Body of pancreas (tissue), 4 donors: ENCODE results near the gene PKLR.

ENCODE experiments used
- POLR2A ChIP-seq, 3 donors: fragments of 450-650 bp; IDR thresholded peaks; one replicate each; pipeline ENCODE4 v1.6.1; 2016; ENCODE audit warnings: antibody characterized with exemption in 3 of 3, mild to moderate bottlenecking in 2 of 3
- TF ChIP-seq, protein P1 (sequence below), 7 experiments: fragments of 450-650 bp in 4 of 7; fragments of 200-600 bp in 3 of 7; sonication (generic) in 3 of 7; IDR thresholded peaks; one replicate each; pipeline ENCODE4 v1.5.1; 2016 to 2019; ENCODE audit warnings: antibody characterized with exemption in 7 of 7

DNA sequence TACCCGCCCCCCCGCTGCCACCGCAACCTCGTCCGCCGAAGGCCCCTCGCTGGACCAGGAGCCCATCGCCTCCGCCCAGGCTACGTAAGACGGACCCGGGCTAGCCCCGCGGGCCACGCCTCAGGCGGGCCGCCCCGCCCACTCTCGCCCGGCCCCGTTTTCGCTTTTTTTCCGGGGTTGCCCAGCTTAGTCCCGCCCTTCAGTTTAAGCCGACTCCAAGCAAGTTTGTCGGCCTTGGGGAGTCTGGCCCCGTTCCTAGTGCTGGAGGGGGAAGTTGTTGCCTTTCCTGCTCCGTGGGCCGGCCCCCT lies 22.4 kb upstream of the PKLR start:
- peak in 1 of 3 donors; percentile 2 for TF ChIP-seq POLR2A (IDR thresholded peaks at IDR 0.05)
- TF ChIP-seq, protein P1, sequence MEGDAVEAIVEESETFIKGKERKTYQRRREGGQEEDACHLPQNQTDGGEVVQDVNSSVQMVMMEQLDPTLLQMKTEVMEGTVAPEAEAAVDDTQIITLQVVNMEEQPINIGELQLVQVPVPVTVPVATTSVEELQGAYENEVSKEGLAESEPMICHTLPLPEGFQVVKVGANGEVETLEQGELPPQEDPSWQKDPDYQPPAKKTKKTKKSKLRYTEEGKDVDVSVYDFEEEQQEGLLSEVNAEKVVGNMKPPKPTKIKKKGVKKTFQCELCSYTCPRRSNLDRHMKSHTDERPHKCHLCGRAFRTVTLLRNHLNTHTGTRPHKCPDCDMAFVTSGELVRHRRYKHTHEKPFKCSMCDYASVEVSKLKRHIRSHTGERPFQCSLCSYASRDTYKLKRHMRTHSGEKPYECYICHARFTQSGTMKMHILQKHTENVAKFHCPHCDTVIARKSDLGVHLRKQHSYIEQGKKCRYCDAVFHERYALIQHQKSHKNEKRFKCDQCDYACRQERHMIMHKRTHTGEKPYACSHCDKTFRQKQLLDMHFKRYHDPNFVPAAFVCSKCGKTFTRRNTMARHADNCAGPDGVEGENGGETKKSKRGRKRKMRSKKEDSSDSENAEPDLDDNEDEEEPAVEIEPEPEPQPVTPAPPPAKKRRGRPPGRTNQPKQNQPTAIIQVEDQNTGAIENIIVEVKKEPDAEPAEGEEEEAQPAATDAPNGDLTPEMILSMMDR (IDR thresholded peaks at IDR 0.05), result no peak
